ENCODE results near the gene TIAL1.

- TF ChIP-seq POLR2A (IDR thresholded peaks at IDR 0.05; ENCODE audit: low read depth, low read length) (no peak), CTCF (IDR thresholded peaks at IDR 0.05; ENCODE audit: extremely low read depth in 1 of 2, insufficient read depth in 1 of 2, low read depth in 1 of 2, low read length in 2 of 2) (no peak), EZH2 (IDR thresholded peaks at IDR 0.05; ENCODE audit: borderline replicate concordance, low read depth, low read length, severe bottlenecking) (no peak), GATA2 (IDR thresholded peaks at IDR 0.05; ENCODE audit: insufficient read depth, insufficient read length, low read depth, low read length) (no peak), MAX (IDR thresholded peaks at IDR 0.05; ENCODE audit: insufficient read depth, insufficient read length) (no peak), JUN (IDR thresholded peaks at IDR 0.05; ENCODE audit: borderline replicate concordance, insufficient read depth, insufficient read length, low read depth) (no peak)
Observed at GRCh38 chr10:119634219-119634544, 37.4 kb upstream of the TIAL1 start.

All from endothelial cell of umbilical vein (primary cell).